Peyer's patch (tissue), 4 donors: ENCODE measurements around the gene CSNK1E.

ENCODE experiments used
- CTCF ChIP-seq, 6 experiments: fragments of 450-650 bp in 4 of 6; fragments of 200-600 bp in 2 of 6; sonication (generic) in 1 of 6; IDR thresholded peaks; one replicate each; pipeline ENCODE4 v1.5.1; 2017 to 2019; ENCODE audit warnings: antibody characterized with exemption in 6 of 6, mild to moderate bottlenecking in 3 of 6, moderate library complexity in 1 of 6
- POLR2A ChIP-seq, 2 donors: fragments of 450-650 bp; IDR thresholded peaks; one replicate each; pipeline ENCODE4 v1.5.1; 2017; ENCODE audit warnings: antibody characterized with exemption in 2 of 2, mild to moderate bottlenecking in 2 of 2, moderate library complexity in 2 of 2

- TF ChIP-seq CTCF (IDR thresholded peaks at IDR 0.05) (peak in 5 of 6 experiments; percentile 29 to 47 (median 39)), POLR2A (IDR thresholded peaks at IDR 0.05) (no peak)
Measured at GRCh38 chr22:38298312-38299005, 18.8 kb downstream of the CSNK1E start.
